Measurements from ENCODE around the gene TMEM143.

Gene TMEM143

GRCh38 chr19:48338802-48339503, 24.8 kb downstream of the TMEM143 start:
- no peak for DNase-seq (ENCODE audit: low read depth)
- TF ChIP-seq CTCF (IDR thresholded peaks at IDR 0.05; ENCODE audit: control insufficient read depth, extremely low read depth, insufficient read depth), result no peak
- H3K4me3 ChIP-seq (ENCODE audit: low read depth, low read length), result no peak overlapping the region

DNA sequence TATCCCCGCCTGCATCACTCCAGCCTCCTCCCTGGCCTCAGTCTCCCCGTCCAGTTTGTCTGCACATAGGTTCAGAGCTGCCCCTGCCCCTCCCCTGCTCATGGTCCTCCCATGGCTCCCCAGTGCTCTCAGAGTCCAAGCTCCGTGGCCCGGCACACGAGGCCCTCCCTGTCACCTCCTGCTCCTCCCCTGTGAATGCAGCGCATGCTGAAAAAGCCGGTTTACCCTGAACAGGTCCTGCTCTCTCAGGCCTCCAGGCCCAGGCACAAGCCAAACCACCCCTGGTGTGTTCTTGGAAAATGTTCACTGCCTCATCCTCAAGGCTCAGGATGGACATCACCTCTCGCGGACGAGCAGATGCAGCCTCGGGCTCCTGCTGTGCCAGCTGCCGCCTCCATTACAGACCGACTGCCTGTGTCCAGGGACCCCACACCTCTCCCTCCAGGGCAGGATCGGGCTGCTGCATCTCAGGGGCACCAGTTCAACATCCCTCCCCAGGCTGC, 25.4 kb downstream of the TMEM143 start:
- no peak for DNase-seq (ENCODE audit: low read depth)
- no peak for TF ChIP-seq CTCF (IDR thresholded peaks at IDR 0.05; ENCODE audit: control insufficient read depth, extremely low read depth, insufficient read depth)
- no peak overlapping the region for H3K4me3 ChIP-seq (ENCODE audit: low read depth, low read length)

GRCh38 chr19:48333467-48334384, 30.0 kb downstream of the TMEM143 start:
- peak overlapping the region; percentile 63 for H3K4me3 ChIP-seq (ENCODE audit: low read depth, low read length)
- TF ChIP-seq CTCF (IDR thresholded peaks at IDR 0.05; ENCODE audit: control insufficient read depth, extremely low read depth, insufficient read depth), result peak; percentile 65
- DNase-seq (ENCODE audit: low read depth), result peak; percentile 50

DNA sequence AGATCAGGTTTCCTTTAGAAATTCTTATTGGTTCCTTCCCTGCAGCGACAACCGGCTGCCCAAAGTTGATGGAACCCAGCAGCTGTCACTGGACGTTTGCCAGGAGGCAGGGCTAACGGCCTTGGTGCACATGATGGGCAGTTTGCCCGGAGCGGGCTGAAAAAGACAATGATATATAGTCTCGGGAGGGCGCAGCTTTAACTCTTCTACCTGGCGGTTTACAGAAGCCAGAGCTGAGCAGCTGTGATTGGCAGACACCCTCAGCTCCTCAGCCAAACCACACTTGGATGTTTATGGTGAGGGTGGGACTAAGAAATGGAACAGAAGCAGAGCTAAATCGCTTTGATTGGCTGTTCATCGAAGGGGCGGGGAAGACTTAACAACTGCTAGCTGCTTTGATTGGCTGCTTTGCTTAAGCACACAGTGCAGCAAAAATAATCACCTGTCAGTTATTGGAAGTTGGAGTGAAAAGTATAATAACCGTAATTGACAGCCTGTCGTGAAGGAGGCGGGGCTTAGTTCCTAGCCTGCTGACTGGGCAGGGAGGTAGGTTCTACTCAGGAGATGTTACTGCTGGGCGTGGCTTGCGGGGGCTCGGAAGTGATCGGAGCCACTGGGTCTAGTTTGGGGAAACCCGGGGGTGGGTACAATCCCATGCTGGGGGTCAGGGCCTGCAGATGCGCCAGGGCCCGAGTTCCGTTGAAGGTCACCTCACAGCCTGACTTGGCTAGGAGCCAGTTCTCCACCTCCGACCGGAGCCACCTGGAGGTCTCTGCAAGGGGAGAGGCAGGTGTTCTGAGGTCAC, 30.9 kb downstream of the TMEM143 start:
- peak overlapping the region; percentile 63 for H3K4me3 ChIP-seq (ENCODE audit: low read depth, low read length)
- peak; percentile 99 for DNase-seq (ENCODE audit: low read depth)
- TF ChIP-seq CTCF (IDR thresholded peaks at IDR 0.05; ENCODE audit: control insufficient read depth, extremely low read depth, insufficient read depth), result no peak

DNA sequence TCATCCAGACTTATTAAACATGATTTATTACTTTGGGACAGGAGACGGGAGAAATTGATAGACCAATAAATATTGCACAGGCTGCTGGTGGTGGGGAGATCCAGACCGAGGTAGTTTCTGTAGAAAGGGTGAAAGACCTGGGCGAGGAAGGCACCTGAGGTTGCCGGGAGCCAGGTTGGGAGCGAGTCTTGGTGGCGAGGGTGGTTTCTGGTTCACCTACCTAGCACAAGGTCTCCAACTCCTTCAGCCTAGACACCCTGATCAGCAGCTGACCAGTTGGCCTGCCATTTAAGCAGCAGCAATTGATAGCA, 31.4 kb downstream of the TMEM143 start:
- peak overlapping the region; percentile 46 for H3K4me3 ChIP-seq (ENCODE audit: low read depth, low read length)
- DNase-seq (ENCODE audit: low read depth), result no peak
- TF ChIP-seq CTCF (IDR thresholded peaks at IDR 0.05; ENCODE audit: control insufficient read depth, extremely low read depth, insufficient read depth), result no peak

GRCh38 chr19:48330012-48330681, 33.6 kb downstream of the TMEM143 start:
- H3K4me3 ChIP-seq (ENCODE audit: low read depth, low read length), result peak overlapping the region; percentile 41
- no peak for DNase-seq (ENCODE audit: low read depth)

More at GRCh38 chr19:48330012-48330681, 33.6 kb downstream of the TMEM143 start:
- TF ChIP-seq CTCF (IDR thresholded peaks at IDR 0.05; ENCODE audit: control insufficient read depth, extremely low read depth, insufficient read depth), result 0 out of 2 replicates have a peak, but pooled peaks have one; percentile 3

Data from LNCaP clone FGC (cell line).